IMR-90 (cell line): ENCODE results near the gene IP6K3. TPM values are rescaled to one million over a fixed set of nuclear protein-coding genes. Genes with fewer than 3 reads are reported as not detected.

ENCODE experiments used
- ATAC-seq: fragments of 200-7000 bp; cut with Tn5 transposase; 2 replicates; pipeline ENCODE4 v1.9.1; 2020; ENCODE audit warnings: low read depth, mild to moderate bottlenecking, moderate library complexity
- BruUV-seq: library from RNA; stranded (reverse); fragments of 400-500 nt; replicated peaks from 2 replicates; lab custom pipeline; 2021; lab: Mats Ljungman, UMichigan
- CTCF ChIA-PET: fragments of 300-600 bp; formaldehyde crosslinking; extraction: SDS; loops from one replicate; lab custom pipeline; 2021; ENCODE audit warnings: antibody characterized with exemption; lab: Yijun Ruan, JAX
- POLR2A ChIA-PET: fragments of 300-600 bp; sonication (Branson Sonifier 250); formaldehyde crosslinking; loops from one replicate; lab custom pipeline; 2022; ENCODE audit warnings: antibody characterized with exemption; ENCODE audit not compliant: unreplicated experiment; lab: Charles Lee
- DNase-seq: peaks from one replicate; pipeline ENCODE4 v3.0.0; 2013
- H2AFZ ChIP-seq: replicated peaks from 2 replicates; pipeline ENCODE3; 2013; ENCODE audit warnings: low read length, mild to moderate bottlenecking; ENCODE audit not compliant: poor library complexity
- H2AK5ac ChIP-seq: 2 replicates; pipeline ENCODE4 v1.6.1; 2013; ENCODE audit warnings: low read depth, low read length, inconsistent platforms
- H2AK9ac ChIP-seq: replicated peaks from 2 replicates; pipeline ENCODE3; 2013; ENCODE audit warnings: mild to moderate bottlenecking, low read depth, low read length, moderate library complexity; ENCODE audit not compliant: poor library complexity
- H2BK120ac ChIP-seq: 2 replicates; pipeline ENCODE4 v1.6.1; 2013; ENCODE audit warnings: low read depth, low read length, inconsistent platforms
- H2BK15ac ChIP-seq: 3 replicates; pipeline ENCODE4 v1.6.1; 2013; ENCODE audit warnings: low read depth, low read length, inconsistent platforms
- H2BK20ac ChIP-seq: 2 replicates; pipeline ENCODE4 v1.6.1; 2013; ENCODE audit warnings: low read depth, mild to moderate bottlenecking, inconsistent platforms, low read length, moderate library complexity
- H2BK5ac ChIP-seq: 2 replicates; pipeline ENCODE4 v1.6.1; 2013; ENCODE audit warnings: mild to moderate bottlenecking, low read depth, low read length, inconsistent platforms; ENCODE audit not compliant: poor library complexity, severe bottlenecking
- H3K14ac ChIP-seq: replicated peaks from 2 replicates; pipeline ENCODE4 v1.6.1; 2013; ENCODE audit warnings: low read depth, low read length, inconsistent platforms
- H3K18ac ChIP-seq: 2 replicates; pipeline ENCODE4 v1.6.1; 2013; ENCODE audit warnings: low read depth, low read length, control low read depth
- H3K23ac ChIP-seq: 2 replicates; pipeline ENCODE4 v1.6.1; 2013; ENCODE audit warnings: low read depth, low read length, inconsistent platforms
- H3K27ac ChIP-seq: 2 replicates; pipeline ENCODE4 v1.5.1; 2013; ENCODE audit warnings: mild to moderate bottlenecking, control low read depth, low read length; ENCODE audit not compliant: insufficient read depth
- H3K27me3 ChIP-seq: 2 replicates; pipeline ENCODE4 v1.6.1; 2013; ENCODE audit warnings: low read length; ENCODE audit not compliant: control insufficient read depth, insufficient read depth
- H3K36me3 ChIP-seq: 2 replicates; pipeline ENCODE4 v1.6.1; 2013; ENCODE audit warnings: low read length, mixed read lengths; ENCODE audit not compliant: control insufficient read depth, insufficient read depth
- H3K4ac ChIP-seq: 2 replicates; pipeline ENCODE4 v1.6.1; 2013; ENCODE audit warnings: low read depth, low read length, inconsistent platforms
- H3K4me1 ChIP-seq: 2 replicates; pipeline ENCODE4 v1.6.1; 2013; ENCODE audit warnings: low read length, mixed read lengths; ENCODE audit not compliant: control insufficient read depth, insufficient read depth
- H3K4me2 ChIP-seq: 2 replicates; pipeline ENCODE4 v1.6.1; 2013; ENCODE audit warnings: low read depth, mild to moderate bottlenecking, control low read depth, low read length, moderate library complexity
- H3K4me3 ChIP-seq: 2 replicates; pipeline ENCODE4 v1.5.1; 2013; ENCODE audit warnings: low read depth, mild to moderate bottlenecking, control low read depth, low read length, moderate library complexity; ENCODE audit not compliant: insufficient read depth
- H3K56ac ChIP-seq: 2 replicates; pipeline ENCODE4 v1.6.1; 2013; ENCODE audit warnings: low read length, inconsistent platforms; ENCODE audit not compliant: insufficient read depth; ENCODE audit errors: extremely low read depth
- H3K79me1 ChIP-seq, 2 experiments: 2 replicates each; pipeline ENCODE4 v1.6.1; 2013; ENCODE audit warnings: low read length in 2 of 2, inconsistent platforms in 1 of 2, low read depth in 1 of 2
- H3K9ac ChIP-seq: 2 replicates; pipeline ENCODE4 v1.6.1; 2013; ENCODE audit warnings: low read depth, low read length, control low read depth
- H3K9me1 ChIP-seq: 2 replicates; pipeline ENCODE4 v1.6.1; 2013; ENCODE audit warnings: low read length, inconsistent platforms; ENCODE audit not compliant: insufficient read depth
- H3K9me3 ChIP-seq: 2 replicates; pipeline ENCODE4 v1.6.1; 2013; ENCODE audit warnings: low read length; ENCODE audit not compliant: control insufficient read depth, insufficient read depth
- H4K20me1 ChIP-seq: 2 replicates; pipeline ENCODE4 v1.6.1; 2013; ENCODE audit warnings: low read length, inconsistent platforms; ENCODE audit not compliant: insufficient read depth
- H4K5ac ChIP-seq: 2 replicates; pipeline ENCODE4 v1.6.1; 2013; ENCODE audit warnings: mild to moderate bottlenecking, low read depth, low read length, control low read depth
- H4K8ac ChIP-seq, 2 experiments: 2 replicates each; pipeline ENCODE4 v1.6.1; 2013; ENCODE audit warnings: low read depth in 2 of 2, low read length in 2 of 2, control low read depth in 1 of 2, inconsistent platforms in 1 of 2
- H4K91ac ChIP-seq: 2 replicates; pipeline ENCODE4 v1.6.1; 2013; ENCODE audit warnings: low read depth, low read length, inconsistent platforms; ENCODE audit not compliant: insufficient read depth
- BHLHE40 ChIP-seq: fragments of 150-350 bp; IDR thresholded peaks from 2 replicates; pipeline ENCODE4 v1.6.1; 2016; ENCODE audit warnings: mild to moderate bottlenecking, low read depth, low read length
- MAFK ChIP-seq: IDR thresholded peaks from 2 replicates; pipeline ENCODE4 v1.6.1; 2012; ENCODE audit warnings: low read depth, low read length, improper control_type of control experiment
- MAZ ChIP-seq: IDR thresholded peaks from 2 replicates; pipeline ENCODE4 v1.6.1; 2012; ENCODE audit warnings: low read depth, mild to moderate bottlenecking, low read length, improper control_type of control experiment, moderate library complexity, borderline replicate concordance
- MXI1 ChIP-seq: IDR thresholded peaks from 2 replicates; pipeline ENCODE4 v1.6.1; 2012; ENCODE audit warnings: low read depth, mild to moderate bottlenecking, low read length, moderate library complexity, borderline replicate concordance
- NFE2L2 ChIP-seq: fragments of 150-350 bp; IDR thresholded peaks from 2 replicates; pipeline ENCODE4 v1.6.1; 2016; ENCODE audit warnings: low read depth, mild to moderate bottlenecking, low read length
- RCOR1 ChIP-seq: IDR thresholded peaks from 2 replicates; pipeline ENCODE4 v1.6.1; 2012; ENCODE audit warnings: mild to moderate bottlenecking, low read length, improper control_type of control experiment; ENCODE audit not compliant: insufficient replicate concordance
- SMC3 ChIP-seq: fragments of 150-350 bp; IDR thresholded peaks from 2 replicates; pipeline ENCODE4 v1.6.1; 2016; ENCODE audit warnings: low read depth, mild to moderate bottlenecking, antibody characterized with exemption, low read length, moderate library complexity
- WGBS, 2 experiments: methylation state at CpG; one replicate each; pipeline versions ENCODE4 v1.1.5 to v1.1.7; 2013; ENCODE audit warnings: missing lambda C conversion rate in 2 of 2; ENCODE audit not compliant: insufficient read length in 1 of 2; ENCODE audit errors: extremely low coverage in 2 of 2; 5-methylcytosine and 5-hydroxymethylcytosine counted together
- dilution Hi-C: fragments of 300-500 bp; cut with HindIII; formaldehyde crosslinking; loops from one replicate; pipeline ENCODE4 v1.14.3; 2018; ENCODE audit warnings: low sequenced_read_pairs; ENCODE audit not compliant: unreplicated experiment
- in situ Hi-C: fragments of 300-500 bp; cut with MboI; formaldehyde crosslinking; loops from 3 replicates; pipeline ENCODE4 v1.14.3; 2019; ENCODE audit warnings: low sequenced_read_pairs, inconsistent platforms, mixed read lengths
- intact Hi-C: fragments of 100-400 bp; cut with micrococcal nuclease; formaldehyde crosslinking; loops from 2 replicates; pipeline ENCODE4 v1.10.0; 2022
- polyA plus RNA-seq, 3 experiments: library from polyadenylated mRNA; depleted of rRNA; stranded (reverse); fragments of >200 nt; gene quantifications; 2 replicates each; pipeline ENCODE4 v1.2.3, GENCODE V29; 2012; ENCODE audit warnings: low replicate concordance in 1 of 3
- total RNA-seq: library from RNA; depleted of rRNA; stranded (reverse); fragments of >200 nt; gene quantifications from 2 replicates; pipeline ENCODE4 v1.2.3, GENCODE V29; 2012

Gene IP6K3
- total and polyA plus RNA-seq, 2 of the 4 experiments (the other 2 are of a cell fraction) = 0.18 to 0.51 TPM

- H2BK20ac ChIP-seq = no peak overlapping the region
- CTCF ChIA-PET = interaction anchor here (0.6 kb wide), 1 partner anchor 407 kb away, joined by 3 read pairs; no protein-coding TSS in a partner anchor
- H4K5ac ChIP-seq = no peak overlapping the region
- no peak overlapping the region for H2BK15ac ChIP-seq
- DNase-seq (no peak), ATAC-seq (no peak)
- H3K4ac ChIP-seq = no peak overlapping the region
- in situ Hi-C loops (no loop called here), dilution Hi-C loops (no loop called here), intact Hi-C loops (no loop called here)
- peaks cover 12% of the 10 kb centered on the region for H4K20me1 ChIP-seq
- no peak overlapping the region for H4K8ac ChIP-seq
- no peaks in the 10 kb centered on the region for H3K9me3 ChIP-seq
- H2BK5ac ChIP-seq = no peak overlapping the region
- no peak overlapping the region for H3K14ac ChIP-seq
- no peak overlapping the region for H3K4me2 ChIP-seq
- no peak overlapping the region for H2AK5ac ChIP-seq
- WGBS, 2 experiments = 73% methylated on average over 3 of the region's 7 CpGs; no CpG with 5 or more reads in 1 of the 2 experiments
- H4K91ac ChIP-seq = no peak overlapping the region
- H3K4me1 ChIP-seq = peaks cover 9% of the 10 kb centered on the region
- H3K27me3 ChIP-seq = peaks cover 8% of the 10 kb centered on the region
- no peak overlapping the region for H2AK9ac ChIP-seq
- no peak overlapping the region for H3K23ac ChIP-seq
- peaks cover 9 to 24% of the 10 kb centered on the region in 2 experiments; a peak in 3 of 4 replicates for H3K79me1 ChIP-seq
- no peaks in the 10 kb centered on the region; the same call in 1 of the 2 replicates for H3K36me3 ChIP-seq
- H3K18ac ChIP-seq = no peak overlapping the region
- BruUV-seq = no TSS peak
- H2AFZ ChIP-seq = no peak overlapping the region
- H3K9ac ChIP-seq = no peak overlapping the region
- TF ChIP-seq RCOR1 (no peak), BHLHE40 (no peak), NFE2L2 (no peak), SMC3 (no peak), MXI1 (no peak), MAZ (no peak), MAFK (no peak)
- no peak overlapping the region for H3K4me3 ChIP-seq
- no peak overlapping the region for H2BK120ac ChIP-seq
- H3K9me1 ChIP-seq = peaks cover 5% of the 10 kb centered on the region; the same call in 1 of the 2 replicates
- H3K56ac ChIP-seq = no peak overlapping the region
- POLR2A ChIA-PET = no interaction called here
- H3K27ac ChIP-seq = no peak overlapping the region
Observed at GRCh38 chr6:33791620-33792019, 44.9 kb upstream of the IP6K3 start.
